Fibroblast of skin of back (primary cell): ENCODE data around the gene C11orf52.

Experiments used
- DNase-seq: peaks from one replicate; pipeline ENCODE4 v3.0.0-alpha.2; 2013

C11orf52 gene

GRCh38 chr11:111976119-111976766, 57.5 kb downstream of the C11orf52 start:
- DNase-seq = no peak
